ENCODE measurements around the gene UGT1A7.
"Not testable (repeated sequence)": the region's sequence is repeated elsewhere in the genome, so short reads cannot be mapped to it uniquely, and the experiment has no call there.

UGT1A7 gene

DNA sequence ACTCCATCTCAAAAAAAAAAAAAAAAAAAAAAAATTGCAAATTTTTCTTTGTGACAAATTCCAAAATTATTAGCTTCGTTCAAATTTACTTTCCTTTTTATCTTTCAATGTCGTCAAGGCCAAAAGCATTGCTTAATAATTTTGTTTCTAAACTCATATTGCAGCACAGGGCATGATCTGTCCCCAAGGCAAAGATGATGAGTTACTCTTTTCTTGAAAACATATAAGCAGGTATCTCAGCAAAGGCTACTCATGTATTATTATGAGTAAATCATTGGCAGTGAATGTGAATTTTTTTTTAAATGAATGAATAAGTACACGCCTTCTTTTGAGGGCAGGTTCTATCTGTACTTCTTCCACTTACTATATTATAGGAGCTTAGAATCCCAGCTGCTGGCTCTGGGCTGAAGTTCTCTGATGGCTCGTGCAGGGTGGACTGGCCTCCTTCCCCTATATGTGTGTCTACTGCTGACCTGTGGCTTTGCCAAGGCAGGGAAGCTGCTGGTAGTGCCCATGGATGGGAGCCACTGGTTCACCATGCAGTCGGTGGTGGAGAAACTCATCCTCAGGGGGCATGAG lies at the start of gene UGT1A7:
Gene UGT1A7, plus strand, starts transcription at position 381 of the 579 bp plus-strand sequence. Its CDS starts 37 bp downstream, at position 418.
- DNase-seq = no peak

DNA sequence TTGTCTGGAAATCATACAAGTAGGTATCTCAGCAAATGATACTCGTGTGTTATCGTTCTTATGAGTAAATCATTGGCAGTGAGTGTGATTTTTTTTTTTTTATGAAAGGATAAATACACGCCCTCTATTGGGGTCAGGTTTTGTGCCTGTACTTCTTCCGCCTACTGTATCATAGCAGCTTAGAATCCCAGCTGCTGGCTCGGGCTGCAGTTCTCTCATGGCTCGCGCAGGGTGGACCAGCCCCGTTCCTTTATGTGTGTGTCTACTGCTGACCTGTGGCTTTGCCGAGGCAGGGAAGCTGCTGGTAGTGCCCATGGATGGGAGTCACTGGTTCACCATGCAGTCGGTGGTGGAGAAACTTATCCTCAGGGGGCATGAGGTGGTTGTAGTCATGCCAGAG lies 45.4 kb upstream of the UGT1A7 start, which contains the start of gene UGT1A10:
Gene UGT1A10, plus strand, starts transcription at position 143 of the 400 bp plus-strand sequence. Its CDS starts 75 bp downstream, at position 218.
- DNase-seq = not testable (repeated sequence)

DNA sequence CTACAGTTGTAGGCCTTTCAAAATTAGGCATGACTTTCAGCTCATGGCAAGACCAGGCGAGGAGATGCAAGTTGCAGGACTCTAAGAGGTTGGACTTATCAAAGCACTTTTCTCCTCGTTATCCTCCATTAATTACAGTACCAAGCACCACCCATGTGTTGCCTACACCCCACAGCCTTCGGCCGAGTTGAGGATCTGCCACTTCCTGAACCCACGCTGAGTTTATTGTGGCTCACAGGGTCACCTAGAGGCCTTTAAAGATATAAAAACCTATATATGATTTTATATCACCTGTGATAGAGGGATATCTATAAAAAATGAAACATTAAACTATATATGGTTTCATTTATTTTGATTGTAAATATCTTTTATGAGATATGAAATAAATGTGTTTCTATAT lies 42.9 kb upstream of the UGT1A7 start:
- DNase-seq = no peak

DNA sequence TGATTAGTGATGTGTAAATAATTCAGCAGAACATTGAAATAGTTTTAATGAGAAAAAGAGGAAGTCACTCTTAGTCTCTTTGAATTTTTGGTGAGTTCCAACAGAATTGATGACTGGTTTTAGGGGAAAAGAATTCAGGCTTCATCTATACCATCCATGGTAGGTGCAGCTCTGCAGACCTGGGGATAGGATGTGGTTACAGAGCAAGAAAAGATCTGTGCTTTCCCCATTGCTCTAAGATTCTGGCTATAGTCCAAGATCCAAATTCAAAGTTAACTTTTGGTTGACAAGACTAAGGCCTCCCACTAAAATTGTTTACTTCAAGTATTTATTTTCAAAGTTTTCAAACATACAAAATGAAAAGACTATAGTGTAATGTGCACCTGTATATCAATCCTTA lies 41.8 kb upstream of the UGT1A7 start:
- DNase-seq = no peak

DNA sequence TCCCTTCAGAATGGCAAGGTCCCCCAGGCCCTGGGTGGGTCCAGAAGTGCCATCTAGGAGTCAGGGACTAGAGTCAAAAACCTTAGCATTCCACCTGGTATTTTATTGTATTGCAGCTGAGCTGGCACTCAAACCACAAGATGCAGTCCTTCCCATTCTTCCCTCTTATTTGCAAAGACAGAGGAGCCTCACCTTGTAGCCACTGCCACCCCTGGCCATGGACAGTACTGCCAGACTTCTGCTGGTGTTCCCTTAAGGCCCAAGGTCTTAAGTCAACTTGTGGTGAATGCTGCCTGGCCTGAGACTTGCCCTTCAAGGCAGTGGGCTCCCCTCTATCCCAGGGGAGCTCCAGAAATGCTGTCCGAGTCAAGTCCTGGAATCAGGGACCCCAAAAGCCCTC lies 38.6 kb upstream of the UGT1A7 start:
- DNase-seq = no peak

DNA sequence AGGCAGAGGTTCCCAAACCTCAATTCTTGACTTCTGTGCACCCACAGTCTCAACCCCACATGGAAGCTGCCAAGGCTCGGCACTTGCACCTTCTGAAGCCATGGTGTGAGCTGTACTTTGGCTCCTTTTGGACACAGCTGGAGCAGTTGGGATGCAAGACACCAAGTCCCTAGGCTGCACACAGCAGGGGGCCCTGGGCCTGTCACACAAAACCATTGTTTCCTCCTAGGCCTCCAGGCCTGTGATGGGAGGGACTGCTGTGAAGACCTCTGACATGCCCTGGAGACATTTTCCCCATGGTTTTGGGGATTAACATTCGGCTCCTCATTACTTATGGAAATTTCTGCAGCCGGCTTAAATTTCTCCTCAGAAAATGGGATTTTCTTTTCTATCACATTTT lies 35.7 kb upstream of the UGT1A7 start:
- DNase-seq = not testable (repeated sequence)

DNA sequence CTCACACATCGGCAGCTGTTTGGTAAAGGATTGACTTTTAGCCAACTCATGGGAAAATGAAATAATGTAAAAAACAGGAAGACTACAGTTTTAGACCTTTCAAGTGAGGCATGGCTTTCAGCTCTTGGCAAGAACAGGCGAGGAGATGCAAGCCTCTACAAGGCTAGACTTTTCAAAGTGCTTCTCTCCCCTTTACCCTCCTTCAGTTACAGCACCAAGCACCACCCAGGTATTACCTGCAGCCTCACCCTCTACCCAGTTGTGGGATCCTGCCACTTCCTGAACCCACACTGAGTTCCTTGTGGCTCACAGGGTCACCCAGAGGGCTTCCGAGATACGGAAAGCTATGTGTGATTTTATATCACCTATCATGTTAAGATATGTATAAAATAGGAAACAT lies 30.7 kb upstream of the UGT1A7 start:
- no peak for DNase-seq

DNA sequence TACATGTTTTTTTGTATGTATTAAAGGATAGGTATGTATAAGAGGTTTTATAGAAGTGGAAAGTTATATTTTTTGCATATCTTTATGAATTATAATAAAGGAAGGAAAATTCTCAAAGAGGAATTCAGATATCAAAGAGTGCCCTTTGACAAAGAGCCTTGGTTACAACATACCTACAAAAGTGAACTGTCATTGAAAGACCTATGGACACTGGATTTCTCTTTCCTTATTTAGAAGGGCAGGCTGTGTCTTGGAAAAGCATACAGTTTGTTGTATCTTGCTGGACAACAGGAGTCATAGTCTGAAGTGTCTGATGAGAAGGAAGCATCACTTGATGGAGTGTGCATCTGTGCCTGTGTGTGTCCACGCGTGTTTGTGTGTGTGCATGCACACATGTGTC lies 30.3 kb upstream of the UGT1A7 start:
- DNase-seq = no peak

DNA sequence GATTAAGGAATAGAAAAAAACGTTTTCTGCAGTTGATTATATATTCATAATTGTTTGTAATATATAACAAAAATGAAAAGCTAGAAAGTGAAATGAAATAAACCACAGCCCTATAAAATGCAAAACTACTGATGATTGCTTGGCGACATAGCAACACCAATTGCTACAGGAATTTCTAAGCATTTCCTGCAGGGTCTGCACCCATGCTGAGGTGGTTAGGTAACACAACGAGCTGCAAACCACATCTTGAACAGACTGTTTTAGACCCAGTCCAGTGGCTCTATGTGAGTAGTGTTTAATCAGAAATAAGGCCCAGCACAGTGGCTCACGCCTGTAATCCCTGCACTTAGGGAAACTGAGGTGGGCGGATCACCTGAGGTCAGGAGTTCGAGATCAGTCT lies 27.2 kb upstream of the UGT1A7 start:
- no peak for DNase-seq

DNA sequence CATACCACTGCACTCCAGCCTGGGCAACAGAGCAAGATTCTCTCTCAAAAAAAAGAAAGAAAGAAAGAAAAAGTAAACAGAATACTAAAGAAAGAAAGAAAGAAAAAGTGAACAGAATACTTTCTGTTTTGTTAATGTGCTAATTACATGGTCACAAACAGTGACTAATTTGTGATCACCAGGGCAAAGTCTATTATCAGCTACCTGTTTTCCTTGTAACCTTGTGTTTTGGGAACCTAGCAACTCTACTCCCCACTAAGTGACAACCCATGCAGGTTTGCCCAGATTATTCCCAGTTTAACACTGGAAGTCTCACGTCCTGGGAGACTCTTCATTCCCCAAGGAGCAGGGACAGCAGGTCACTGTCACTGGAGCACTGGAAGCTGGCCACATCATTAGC lies 26.7 kb upstream of the UGT1A7 start:
- DNase-seq = no peak

DNA sequence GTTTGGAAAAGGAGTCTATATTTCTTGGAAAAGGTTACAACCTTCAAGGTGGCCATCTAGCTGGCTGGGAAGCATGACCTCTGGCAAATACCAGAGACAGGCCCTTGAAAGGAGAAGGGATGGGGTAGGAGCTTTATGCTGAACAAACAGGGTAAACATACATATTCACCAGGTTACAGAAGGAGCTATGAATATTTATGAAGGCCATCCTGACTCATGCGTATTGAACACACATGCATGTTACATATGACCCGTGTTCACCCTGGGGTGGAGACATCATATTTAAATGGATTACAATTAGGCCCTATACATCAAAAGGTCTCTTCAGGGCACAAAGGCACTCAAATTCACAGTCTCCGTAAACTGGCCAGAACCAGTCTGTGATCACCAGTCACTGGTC lies 25.8 kb upstream of the UGT1A7 start:
- not testable (repeated sequence) for DNase-seq

DNA sequence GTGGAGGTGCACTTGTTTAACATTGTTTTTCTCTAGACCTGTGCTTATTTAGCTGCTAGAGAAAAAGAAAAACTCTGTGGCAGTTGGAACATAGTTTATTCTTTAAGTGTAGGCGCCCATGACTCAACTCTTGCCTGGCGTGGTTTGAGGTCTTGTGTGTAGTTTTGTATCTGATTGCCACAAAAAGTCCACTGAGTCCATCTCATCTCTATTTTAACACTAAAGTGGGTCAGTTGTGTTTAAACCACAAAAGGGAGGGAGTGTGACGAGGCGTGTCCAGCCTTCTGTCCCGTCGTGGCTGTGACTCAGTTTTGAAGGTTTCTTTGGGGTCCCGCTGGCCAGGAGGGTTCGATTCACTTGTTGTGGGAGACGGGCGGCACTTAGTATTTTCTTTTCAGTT lies 25.3 kb upstream of the UGT1A7 start:
- DNase-seq = no peak

DNA sequence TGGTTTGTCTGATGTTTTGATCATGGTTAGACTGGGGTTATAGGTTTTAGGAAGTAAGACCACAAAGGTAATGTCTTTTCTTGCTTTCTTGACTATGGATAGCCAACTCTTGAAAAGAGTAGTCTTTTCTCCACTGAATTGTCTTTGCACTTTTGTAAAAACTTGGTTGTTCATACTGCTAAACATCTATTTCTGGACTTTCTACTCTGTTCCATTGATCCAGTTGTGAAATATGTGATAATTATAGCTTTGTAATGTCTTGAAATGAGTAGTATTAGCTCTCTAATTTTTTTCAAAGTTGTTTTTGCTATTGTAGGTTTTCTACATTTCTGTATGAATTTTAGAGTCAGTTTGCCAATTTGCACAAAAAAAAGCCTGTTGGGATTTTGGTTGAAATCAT lies 23.1 kb upstream of the UGT1A7 start:
- DNase-seq = no peak

DNA sequence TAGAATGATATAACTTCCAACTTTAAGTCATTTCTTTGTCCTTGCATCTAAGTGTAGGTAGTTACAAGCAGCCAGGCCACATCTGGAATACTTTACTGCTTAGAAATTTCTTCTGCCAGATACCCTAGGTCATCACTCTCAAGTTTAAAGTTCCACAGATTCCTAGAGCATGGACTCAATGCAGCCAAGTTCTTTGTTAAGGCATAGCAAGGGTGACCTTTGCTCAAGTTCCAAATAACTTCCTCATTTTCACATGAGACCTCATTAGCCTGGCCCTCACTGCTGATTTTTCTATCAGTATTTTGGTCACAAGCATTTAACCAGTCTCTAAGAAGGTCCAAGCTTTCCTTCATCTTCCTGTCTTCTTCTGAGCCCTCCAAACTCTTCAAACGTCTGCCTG lies 17.8 kb upstream of the UGT1A7 start:
- DNase-seq = no peak

DNA sequence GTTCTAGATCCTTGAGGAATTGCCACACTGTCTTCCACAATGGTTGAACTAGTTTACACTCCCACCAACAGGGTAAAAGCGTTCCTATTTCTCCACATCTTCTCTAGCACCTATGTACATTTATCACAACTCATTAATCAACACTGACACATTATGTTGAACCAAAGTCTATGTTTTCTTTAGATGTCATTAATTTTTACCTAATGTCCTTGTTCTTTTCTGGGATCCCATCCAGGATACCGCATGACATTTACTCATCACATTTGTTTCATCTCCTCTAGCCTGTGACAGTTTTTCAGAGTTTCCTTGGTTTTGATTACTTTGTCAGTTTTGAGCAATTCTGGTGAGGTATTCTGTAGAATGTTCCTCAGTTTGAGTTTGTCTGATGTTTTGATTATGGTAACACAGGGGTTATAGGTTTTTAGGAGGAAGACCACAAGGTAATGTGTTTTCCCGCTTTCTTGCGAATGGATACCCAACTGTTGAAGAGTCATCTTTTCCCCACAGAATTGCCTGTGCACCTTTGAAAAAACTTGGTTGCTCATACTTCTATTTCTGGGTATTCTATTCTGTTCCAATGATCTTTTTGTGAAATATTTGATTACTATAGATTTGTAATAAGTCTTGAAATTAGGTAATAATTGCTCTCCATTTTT lies 13.0 kb upstream of the UGT1A7 start:
- no peak for DNase-seq

DNA sequence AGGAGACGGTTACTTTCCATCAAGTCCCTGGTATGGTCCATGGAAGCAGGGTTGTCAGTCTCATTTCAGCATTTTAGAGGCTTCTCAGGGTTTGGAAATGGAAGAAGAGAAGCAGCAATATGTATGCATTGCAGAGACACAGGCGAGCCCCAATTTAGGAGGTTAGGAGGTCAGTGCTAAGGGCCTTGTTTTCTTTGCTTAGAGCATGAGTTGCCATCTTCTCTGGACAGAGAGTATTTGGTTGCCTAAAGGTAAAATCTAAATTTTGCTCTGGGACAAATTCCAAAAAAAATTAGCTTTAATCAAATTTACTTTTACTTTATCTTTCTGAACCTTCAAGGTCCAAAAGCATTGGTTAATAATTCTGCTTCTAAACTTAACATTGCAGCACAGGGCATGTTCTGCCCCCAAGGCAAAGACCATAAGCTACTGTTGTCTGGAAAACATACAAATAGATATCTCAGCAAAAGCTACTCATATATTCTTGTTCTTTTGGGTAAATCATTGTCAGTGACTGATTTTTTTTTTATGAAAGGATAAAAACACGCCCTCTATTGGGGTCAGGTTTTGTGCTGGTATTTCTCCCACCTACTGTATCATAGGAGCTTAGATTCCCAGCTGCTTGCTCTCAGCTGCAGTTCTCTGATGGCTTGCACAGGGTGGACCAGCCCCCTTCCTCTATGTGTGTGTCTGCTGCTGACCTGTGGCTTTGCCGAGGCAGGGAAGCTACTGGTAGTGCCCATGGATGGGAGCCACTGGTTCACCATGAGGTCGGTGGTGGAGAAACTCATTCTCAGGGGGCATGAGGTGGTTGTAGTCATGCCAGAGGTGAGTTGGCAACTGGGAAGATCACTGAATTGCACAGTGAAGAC lies 10.2 kb upstream of the UGT1A7 start, which contains the start of gene UGT1A9:
Gene UGT1A9, plus strand, starts transcription at position 609 of the 872 bp plus-strand sequence. Its CDS starts 37 bp downstream, at position 646.
- no peak for DNase-seq

DNA sequence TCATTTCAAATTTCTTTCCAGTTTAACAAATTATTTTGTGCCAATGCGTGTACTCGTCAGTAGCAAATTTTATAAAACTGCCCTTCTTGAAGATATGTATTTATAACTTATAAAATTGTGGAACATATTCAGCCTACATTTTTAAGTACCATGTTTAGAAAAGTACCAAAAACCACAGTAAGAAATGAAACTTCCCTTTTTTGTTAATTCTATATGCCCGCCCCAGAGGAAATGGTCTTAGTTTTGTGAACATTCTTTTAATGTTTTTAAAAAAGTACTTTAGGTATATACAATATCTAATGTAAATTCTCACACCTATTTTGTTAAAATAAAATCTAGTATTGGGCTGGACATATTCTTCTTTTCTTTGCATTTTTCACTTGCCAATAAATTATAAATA lies 8.8 kb upstream of the UGT1A7 start:
- DNase-seq = no peak

DNA sequence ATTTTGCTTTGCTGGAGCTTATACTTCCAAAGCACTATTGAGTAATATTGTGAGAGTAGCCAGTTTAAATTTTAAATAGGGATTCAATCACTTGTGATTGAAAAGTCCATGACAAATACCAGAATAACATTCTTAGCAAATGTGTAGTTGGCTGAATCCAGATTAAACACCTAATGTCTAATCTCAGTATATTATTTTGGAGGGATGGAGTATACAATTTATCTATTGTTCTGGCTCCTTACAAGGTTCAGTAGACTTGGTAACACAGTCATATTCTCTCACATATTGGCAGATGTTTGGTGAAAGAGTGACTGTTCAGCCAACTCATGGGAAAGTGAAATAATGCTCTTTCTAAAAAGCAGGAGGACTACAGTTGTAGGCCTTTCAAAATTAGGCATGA lies 7.8 kb upstream of the UGT1A7 start:
- DNase-seq = no peak

DNA sequence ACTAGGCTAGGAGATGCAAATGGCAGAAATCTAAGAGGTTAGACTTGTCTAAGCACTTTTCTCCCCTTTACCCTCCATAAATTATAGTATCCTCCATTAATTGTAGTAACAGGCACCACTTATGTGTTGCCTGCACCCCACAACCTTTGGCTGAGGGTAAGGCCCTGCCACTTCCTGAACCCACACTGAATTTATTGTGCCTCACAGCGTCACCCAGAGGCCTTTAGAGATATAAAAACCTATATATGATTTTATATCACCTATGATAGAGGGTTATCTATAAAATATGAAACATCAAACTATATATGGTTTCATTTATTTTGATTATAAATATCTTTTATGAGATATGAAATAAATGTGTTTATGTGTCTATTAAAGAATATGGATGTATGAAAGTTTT lies 7.4 kb upstream of the UGT1A7 start:
- DNase-seq = no peak

DNA sequence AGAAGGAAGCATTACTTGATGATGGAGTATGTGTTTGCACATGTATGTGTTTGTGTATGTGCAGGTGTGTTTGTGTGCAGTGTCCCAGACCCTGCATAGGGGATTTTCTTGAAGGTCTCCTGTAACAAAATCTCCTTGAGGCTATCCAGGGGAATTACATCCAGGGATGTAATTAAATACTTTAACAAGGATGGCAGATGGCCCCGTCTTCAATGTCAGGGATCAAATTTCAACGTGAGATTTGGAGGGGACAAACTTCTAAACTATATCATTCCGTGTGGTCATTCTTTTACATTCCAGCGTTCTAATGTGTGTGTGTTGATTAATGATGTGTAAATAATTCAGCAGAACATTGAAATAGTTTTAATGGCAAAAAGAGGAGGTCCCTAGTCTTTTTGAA lies 6.7 kb upstream of the UGT1A7 start:
- no peak for DNase-seq

DNA sequence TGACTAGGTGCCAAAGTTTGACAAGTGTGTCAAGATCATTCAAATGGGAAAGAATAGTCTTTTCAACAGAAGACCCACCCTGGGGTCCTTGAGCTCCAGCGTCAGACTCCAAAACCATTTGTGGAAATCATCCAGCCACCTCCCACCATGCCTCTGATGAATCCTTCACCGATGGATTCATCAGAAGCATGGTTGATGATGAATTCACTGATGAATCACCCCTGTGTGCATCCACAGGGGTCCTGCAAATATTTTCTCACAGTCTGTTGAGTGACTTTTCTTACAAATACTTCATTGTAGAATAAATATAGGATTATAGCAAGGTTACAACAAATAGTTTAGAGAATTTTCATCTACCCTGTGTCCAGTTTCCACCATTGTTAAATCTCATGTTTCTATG lies 5.7 kb upstream of the UGT1A7 start:
- DNase-seq = no peak

DNA sequence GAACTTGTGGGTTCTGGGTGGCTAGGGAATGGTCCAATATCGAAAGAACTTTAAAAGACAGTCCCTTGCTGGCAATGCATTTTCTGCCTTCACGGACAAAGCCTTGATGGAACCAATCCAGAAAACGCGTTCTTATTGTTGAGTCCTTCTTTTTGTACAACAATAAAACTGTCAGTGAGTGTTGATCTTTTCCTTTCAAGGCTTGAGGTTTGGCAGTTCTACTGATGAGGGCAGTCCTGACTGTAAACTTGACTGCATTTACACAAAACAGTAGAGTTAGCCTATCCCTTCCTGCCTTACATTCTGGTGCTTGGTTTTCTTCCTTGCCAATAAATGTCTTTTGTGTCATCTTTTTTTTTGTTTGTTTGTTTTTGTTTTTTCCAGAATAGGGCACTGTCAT lies 2.5 kb upstream of the UGT1A7 start:
- DNase-seq = no peak

DNA sequence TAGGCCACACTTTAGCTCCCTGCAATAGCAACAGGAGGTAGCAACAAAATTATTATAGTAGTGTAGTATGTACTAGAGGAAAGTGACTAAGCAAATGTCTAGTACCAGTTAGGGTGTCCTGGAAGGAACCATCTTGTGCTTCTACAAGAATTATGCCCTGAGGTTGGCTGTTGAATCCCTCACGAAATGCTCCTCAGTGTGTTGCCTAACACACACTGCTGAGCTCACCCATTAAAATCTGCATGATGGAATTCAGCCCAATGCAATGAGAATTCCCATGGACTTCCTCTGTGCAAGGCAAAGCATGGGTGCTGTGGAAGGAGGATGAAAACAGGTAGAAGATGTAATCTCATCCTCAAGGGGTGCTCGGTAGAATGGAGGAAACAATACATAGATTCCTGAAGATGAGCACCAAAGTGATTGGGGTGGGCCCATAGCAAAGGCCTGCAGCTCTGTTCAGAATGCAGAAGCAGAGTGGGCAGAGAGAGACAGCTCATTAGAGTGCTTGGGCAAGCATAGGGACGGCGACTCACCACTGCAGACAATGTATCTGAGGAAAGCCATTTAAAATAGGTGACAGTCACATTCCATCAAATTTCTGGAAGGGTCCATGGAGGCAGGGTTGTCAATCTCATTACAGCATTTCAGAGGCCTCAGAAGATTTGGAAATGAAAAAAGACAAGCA lies 1.2 kb upstream of the UGT1A7 start:
- DNase-seq = no peak

Measured in stimulated activated CD4-positive, alpha-beta T cell treated with anti-CD3 and anti-CD28 coated beads, Interleukin-2, amount 100 ng/mL, for 48 hours (primary cell).